ENCODE measurements around the gene PHLPP2. TPM values are rescaled to one million over a fixed set of nuclear protein-coding genes. Genes with fewer than 3 reads are reported as not detected.
A peak's percentile ranks its signal among the peaks of the same experiment; 100 is the strongest.

Gene PHLPP2
- total RNA-seq, 1 experiment from 2014 or later, result 10.5 TPM

GRCh38 chr16:71626018-71626857 lies 98.3 kb downstream of the PHLPP2 start, which contains the start of gene MARVELD3:
TSS of gene MARVELD3 (plus strand) at chr16:71626184. CDS start at chr16:71626230, 46 bp downstream.
- BruUV-seq (replicated peaks), result no TSS peak
- intact Hi-C loops (cut with micrococcal nuclease), result no loop called here
- DNase-seq (ENCODE audit: unreplicated experiment), result peak; percentile 76
- no peak for TF ChIP-seq CTCF (IDR thresholded peaks at IDR 0.05; ENCODE audit: unreplicated experiment)
- no peaks in the 10 kb centered on the region for H3K4me1 Mint-ChIP-seq (ENCODE audit: insufficient read depth, unreplicated experiment)
- H3K27me3 Mint-ChIP-seq (ENCODE audit: insufficient read depth, unreplicated experiment), result no peaks in the 10 kb centered on the region
- no peak within 1 kb of the TSS for H3K27ac Mint-ChIP-seq (ENCODE audit: low read depth, unreplicated experiment)
- ChIA-PET CTCF (interaction anchor here (0.7 to 1.0 kb wide), 2 partner anchors 16 to 164 kb away, joined by 3 to 4 read pairs; no protein-coding TSS in a partner anchor), POLR2A (interaction anchor here (0.6 to 0.7 kb wide), 5 partner anchors 10 to 907 kb away, joined by 3 to 4 read pairs (median 3); no protein-coding TSS in a partner anchor)
- no peaks in the 10 kb centered on the region for H3K36me3 Mint-ChIP-seq (ENCODE audit: insufficient read depth, unreplicated experiment)
- no peak within 1 kb of the TSS for H3K4me3 Mint-ChIP-seq (ENCODE audit: unreplicated experiment)
- no peaks in the 10 kb centered on the region for H3K9me3 Mint-ChIP-seq (ENCODE audit: unreplicated experiment)

- Mint-ChIP-seq H3K27me3 (ENCODE audit: insufficient read depth, unreplicated experiment) (no peaks in the 10 kb centered on the region), H3K4me3 (ENCODE audit: unreplicated experiment) (no peak overlapping the region), H3K4me1 (ENCODE audit: insufficient read depth, unreplicated experiment) (no peaks in the 10 kb centered on the region), H3K9me3 (ENCODE audit: unreplicated experiment) (no peaks in the 10 kb centered on the region), H3K36me3 (ENCODE audit: insufficient read depth, unreplicated experiment) (no peaks in the 10 kb centered on the region), H3K27ac (ENCODE audit: low read depth, unreplicated experiment) (no peak overlapping the region)
- intact Hi-C loops (cut with micrococcal nuclease), result no loop called here
- POLR2A ChIA-PET, result interaction anchor here (0.6 to 0.7 kb wide), 5 partner anchors 9 to 906 kb away, joined by 3 to 4 read pairs (median 3); no protein-coding TSS in a partner anchor
- DNase-seq (ENCODE audit: unreplicated experiment), result no peak
- CTCF ChIA-PET, result interaction anchor here (0.6 to 1.0 kb wide), 5 partner anchors 14 to 403 kb away, joined by 3 to 4 read pairs (median 4); no protein-coding TSS in a partner anchor
- no peak for TF ChIP-seq CTCF (IDR thresholded peaks at IDR 0.05; ENCODE audit: unreplicated experiment)
- BruUV-seq (replicated peaks), result no TSS peak
These were observed 99.2 kb downstream of the PHLPP2 start for GRCh38 chr16:71625113-71625850.

- CTCF ChIA-PET, result interaction anchor here (0.6 to 2.2 kb wide), 2 partner anchors 13 to 162 kb away, joined by 4 to 10 read pairs; partner anchors contain the start of gene ZNF23
- no peak for TF ChIP-seq CTCF (IDR thresholded peaks at IDR 0.05; ENCODE audit: unreplicated experiment)
- intact Hi-C loops (cut with micrococcal nuclease), result no loop called here
These were observed 100.9 kb downstream of the PHLPP2 start for GRCh38 chr16:71623597-71623996.

GRCh38 chr16:71622088-71622487 lies 102.4 kb downstream of the PHLPP2 start:
- Mint-ChIP-seq H3K9me3 (ENCODE audit: unreplicated experiment) (no peaks in the 10 kb centered on the region), H3K36me3 (ENCODE audit: insufficient read depth, unreplicated experiment) (no peaks in the 10 kb centered on the region), H3K27ac (ENCODE audit: low read depth, unreplicated experiment) (no peak overlapping the region), H3K27me3 (ENCODE audit: insufficient read depth, unreplicated experiment) (peaks cover 17% of the 10 kb centered on the region), H3K4me3 (ENCODE audit: unreplicated experiment) (no peak overlapping the region), H3K4me1 (ENCODE audit: insufficient read depth, unreplicated experiment) (no peaks in the 10 kb centered on the region)
- BruUV-seq (replicated peaks), result no TSS peak
- intact Hi-C loops (cut with micrococcal nuclease), result no loop called here
- no peak for DNase-seq (ENCODE audit: unreplicated experiment)
- ChIA-PET CTCF (interaction anchor here (0.6 to 2.2 kb wide), 2 partner anchors 11 kb away, joined by 3 to 10 read pairs; no protein-coding TSS in a partner anchor), POLR2A (no interaction called here)
- TF ChIP-seq CTCF (IDR thresholded peaks at IDR 0.05; ENCODE audit: unreplicated experiment), result no peak

More at GRCh38 chr16:71623597-71623996, 100.9 kb downstream of the PHLPP2 start:
- peaks cover 9% of the 10 kb centered on the region for H3K27me3 Mint-ChIP-seq (ENCODE audit: insufficient read depth, unreplicated experiment)
- no peaks in the 10 kb centered on the region for H3K9me3 Mint-ChIP-seq (ENCODE audit: unreplicated experiment)
- no peaks in the 10 kb centered on the region for H3K36me3 Mint-ChIP-seq (ENCODE audit: insufficient read depth, unreplicated experiment)
- no TSS peak for BruUV-seq (replicated peaks)
- POLR2A ChIA-PET, result no interaction called here
- H3K4me3 Mint-ChIP-seq (ENCODE audit: unreplicated experiment), result no peak overlapping the region
- DNase-seq (ENCODE audit: unreplicated experiment), result no peak
- no peak overlapping the region for H3K27ac Mint-ChIP-seq (ENCODE audit: low read depth, unreplicated experiment)
- H3K4me1 Mint-ChIP-seq (ENCODE audit: insufficient read depth, unreplicated experiment), result no peaks in the 10 kb centered on the region

Measured in MCF 10A (cell line).